NB4 (cell line): ENCODE results near the gene TAB2.

ENCODE experiments used
- MYC ChIP-seq: IDR thresholded peaks from 2 replicates; pipeline ENCODE4 v1.6.1; 2011; ENCODE audit warnings: low read depth, low read length
- POLR2A ChIP-seq: IDR thresholded peaks from 2 replicates; pipeline ENCODE4 v1.6.1; 2011; ENCODE audit warnings: mild to moderate bottlenecking; ENCODE audit not compliant: insufficient read length; ENCODE audit errors: extremely low read depth
- TF ChIP-seq, protein P1 (sequence below): IDR thresholded peaks from one replicate; pipeline ENCODE4 v1.5.1; 2012; ENCODE audit warnings: low read depth, low read length
- TF ChIP-seq, protein P2 (sequence below): IDR thresholded peaks from 2 replicates; pipeline ENCODE4 v1.6.1; 2011; ENCODE audit warnings: low read depth, low read length

DNA sequence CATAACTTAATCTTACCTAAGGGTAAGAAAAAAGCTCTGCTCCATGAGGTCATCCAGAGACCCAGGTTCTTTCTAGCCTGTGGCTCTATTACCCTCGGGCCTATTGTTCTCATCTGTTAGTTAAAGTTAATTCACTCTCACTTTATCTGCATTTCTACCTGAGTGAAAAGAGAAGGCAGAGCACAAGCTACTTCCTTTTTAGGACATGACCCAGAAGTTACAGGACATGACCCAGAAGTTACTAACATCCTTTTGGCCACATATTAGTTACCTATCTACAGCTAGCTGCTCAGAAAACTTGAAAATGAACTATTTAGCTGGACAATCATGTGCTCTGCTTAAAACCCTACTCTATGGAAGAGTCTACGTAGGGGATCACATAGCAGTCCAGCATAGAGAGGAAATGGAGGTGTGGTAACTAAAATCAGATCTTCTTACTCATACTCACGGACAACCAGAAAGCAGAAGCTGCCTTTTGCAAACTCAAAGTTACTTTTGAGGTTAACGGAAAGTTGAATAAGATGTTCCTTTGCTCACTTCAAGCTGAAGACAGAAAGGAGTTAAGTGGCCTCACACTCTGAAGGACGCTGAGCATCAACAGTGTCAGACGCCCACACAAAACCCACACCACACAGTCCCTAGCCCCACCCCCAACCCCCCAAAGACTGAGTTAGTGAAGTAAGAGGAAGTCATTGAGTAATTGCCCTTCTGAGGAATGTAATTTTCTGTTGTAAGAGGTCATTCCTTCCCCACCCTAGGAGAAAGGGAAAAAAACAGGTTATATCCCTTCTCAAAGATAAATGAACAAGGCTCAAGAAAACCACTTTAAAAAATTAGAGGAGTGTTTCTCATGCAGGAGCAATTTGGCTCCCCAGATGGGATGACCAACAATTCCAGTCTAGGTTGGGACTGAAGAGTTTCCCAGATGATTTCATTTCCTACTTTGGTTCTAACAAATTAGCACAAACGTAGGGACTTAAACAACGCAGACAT, 45.9 kb upstream of the TAB2 start:
- TF ChIP-seq, protein P1, sequence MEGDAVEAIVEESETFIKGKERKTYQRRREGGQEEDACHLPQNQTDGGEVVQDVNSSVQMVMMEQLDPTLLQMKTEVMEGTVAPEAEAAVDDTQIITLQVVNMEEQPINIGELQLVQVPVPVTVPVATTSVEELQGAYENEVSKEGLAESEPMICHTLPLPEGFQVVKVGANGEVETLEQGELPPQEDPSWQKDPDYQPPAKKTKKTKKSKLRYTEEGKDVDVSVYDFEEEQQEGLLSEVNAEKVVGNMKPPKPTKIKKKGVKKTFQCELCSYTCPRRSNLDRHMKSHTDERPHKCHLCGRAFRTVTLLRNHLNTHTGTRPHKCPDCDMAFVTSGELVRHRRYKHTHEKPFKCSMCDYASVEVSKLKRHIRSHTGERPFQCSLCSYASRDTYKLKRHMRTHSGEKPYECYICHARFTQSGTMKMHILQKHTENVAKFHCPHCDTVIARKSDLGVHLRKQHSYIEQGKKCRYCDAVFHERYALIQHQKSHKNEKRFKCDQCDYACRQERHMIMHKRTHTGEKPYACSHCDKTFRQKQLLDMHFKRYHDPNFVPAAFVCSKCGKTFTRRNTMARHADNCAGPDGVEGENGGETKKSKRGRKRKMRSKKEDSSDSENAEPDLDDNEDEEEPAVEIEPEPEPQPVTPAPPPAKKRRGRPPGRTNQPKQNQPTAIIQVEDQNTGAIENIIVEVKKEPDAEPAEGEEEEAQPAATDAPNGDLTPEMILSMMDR, result no peak
- no peak for TF ChIP-seq POLR2A
- TF ChIP-seq, protein P2, sequence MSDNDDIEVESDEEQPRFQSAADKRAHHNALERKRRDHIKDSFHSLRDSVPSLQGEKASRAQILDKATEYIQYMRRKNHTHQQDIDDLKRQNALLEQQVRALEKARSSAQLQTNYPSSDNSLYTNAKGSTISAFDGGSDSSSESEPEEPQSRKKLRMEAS, result 0 out of 2 replicates have a peak, but pooled peaks have one; percentile 4
- no peak for TF ChIP-seq MYC
